ENCODE results near the gene OTOG.

Gene OTOG

GRCh38 chr11:17568944-17569343 is 21.9 kb downstream of the OTOG start:
- Mint-ChIP-seq H3K4me3 (no peak overlapping the region), H3K9me3 (no peaks in the 10 kb centered on the region), H3K36me3 (ENCODE audit: low read depth) (no peaks in the 10 kb centered on the region), H3K4me1 (ENCODE audit: low read depth) (peaks cover 6% of the 10 kb centered on the region), H3K27me3 (no peaks in the 10 kb centered on the region), H3K27ac (no peak overlapping the region)
- intact Hi-C loops (cut with micrococcal nuclease) = no loop called here

GRCh38 chr11:17570034-17570433 is 23.0 kb downstream of the OTOG start:
- no peaks in the 10 kb centered on the region for H3K27me3 Mint-ChIP-seq
- intact Hi-C loops (cut with micrococcal nuclease) = no loop called here
- H3K4me1 Mint-ChIP-seq (ENCODE audit: low read depth) = peaks cover 6% of the 10 kb centered on the region
- H3K4me3 Mint-ChIP-seq = no peak overlapping the region
- H3K27ac Mint-ChIP-seq = no peak overlapping the region
- H3K9me3 Mint-ChIP-seq = no peaks in the 10 kb centered on the region
- no peaks in the 10 kb centered on the region for H3K36me3 Mint-ChIP-seq (ENCODE audit: low read depth)

- Mint-ChIP-seq H3K4me3 (no peak overlapping the region), H3K27ac (no peak overlapping the region), H3K9me3 (no peaks in the 10 kb centered on the region), H3K36me3 (ENCODE audit: low read depth) (no peaks in the 10 kb centered on the region), H3K4me1 (ENCODE audit: low read depth) (peaks cover 6% of the 10 kb centered on the region), H3K27me3 (no peaks in the 10 kb centered on the region)
- intact Hi-C loops (cut with micrococcal nuclease) = no loop called here
These were observed 24.6 kb downstream of the OTOG start for GRCh38 chr11:17571431-17572358.

GRCh38 chr11:17572359-17572690 is 25.3 kb downstream of the OTOG start:
- H3K9me3 Mint-ChIP-seq = no peaks in the 10 kb centered on the region
- no peak overlapping the region for H3K27ac Mint-ChIP-seq
- no peaks in the 10 kb centered on the region for H3K36me3 Mint-ChIP-seq (ENCODE audit: low read depth)
- no peak overlapping the region for H3K4me3 Mint-ChIP-seq
- intact Hi-C loops (cut with micrococcal nuclease) = no loop called here
- no peaks in the 10 kb centered on the region for H3K27me3 Mint-ChIP-seq
- H3K4me1 Mint-ChIP-seq (ENCODE audit: low read depth) = peaks cover 6% of the 10 kb centered on the region

GRCh38 chr11:17572791-17573460 is 25.9 kb downstream of the OTOG start:
- intact Hi-C loops (cut with micrococcal nuclease) = no loop called here
- H3K4me3 Mint-ChIP-seq = no peak overlapping the region
- no peaks in the 10 kb centered on the region for H3K9me3 Mint-ChIP-seq
- no peak overlapping the region for H3K27ac Mint-ChIP-seq
- H3K27me3 Mint-ChIP-seq = no peaks in the 10 kb centered on the region
- no peaks in the 10 kb centered on the region for H3K36me3 Mint-ChIP-seq (ENCODE audit: low read depth)
- H3K4me1 Mint-ChIP-seq (ENCODE audit: low read depth) = peaks cover 6% of the 10 kb centered on the region

GRCh38 chr11:17573526-17573925 is 26.5 kb downstream of the OTOG start:
- no peaks in the 10 kb centered on the region for H3K9me3 Mint-ChIP-seq
- H3K36me3 Mint-ChIP-seq (ENCODE audit: low read depth) = no peaks in the 10 kb centered on the region
- H3K27ac Mint-ChIP-seq = no peak overlapping the region
- H3K4me3 Mint-ChIP-seq = no peak overlapping the region
- H3K4me1 Mint-ChIP-seq (ENCODE audit: low read depth) = peaks cover 6% of the 10 kb centered on the region
- intact Hi-C loops (cut with micrococcal nuclease) = no loop called here
- peaks cover 3% of the 10 kb centered on the region for H3K27me3 Mint-ChIP-seq

- H3K4me3 Mint-ChIP-seq = no peak overlapping the region
- no peak overlapping the region for H3K27ac Mint-ChIP-seq
- no peaks in the 10 kb centered on the region for H3K9me3 Mint-ChIP-seq
- peaks cover 6% of the 10 kb centered on the region for H3K4me1 Mint-ChIP-seq (ENCODE audit: low read depth)
- intact Hi-C loops (cut with micrococcal nuclease) = no loop called here
- H3K27me3 Mint-ChIP-seq = peaks cover 3% of the 10 kb centered on the region
- no peaks in the 10 kb centered on the region for H3K36me3 Mint-ChIP-seq (ENCODE audit: low read depth)
These were observed 27.4 kb downstream of the OTOG start for GRCh38 chr11:17574141-17575091.

GRCh38 chr11:17575431-17576425 is 28.7 kb downstream of the OTOG start:
- Mint-ChIP-seq H3K36me3 (ENCODE audit: low read depth) (no peaks in the 10 kb centered on the region), H3K9me3 (no peaks in the 10 kb centered on the region), H3K27ac (no peak overlapping the region), H3K4me3 (no peak overlapping the region), H3K4me1 (ENCODE audit: low read depth) (peaks cover 6% of the 10 kb centered on the region), H3K27me3 (peaks cover 5% of the 10 kb centered on the region)
- intact Hi-C loops (cut with micrococcal nuclease) = no loop called here

GRCh38 chr11:17578296-17578695 is 31.2 kb downstream of the OTOG start:
- Mint-ChIP-seq H3K4me1 (ENCODE audit: low read depth) (no peaks in the 10 kb centered on the region), H3K36me3 (ENCODE audit: low read depth) (no peaks in the 10 kb centered on the region), H3K9me3 (no peaks in the 10 kb centered on the region), H3K27me3 (peaks cover 6% of the 10 kb centered on the region), H3K4me3 (no peak overlapping the region), H3K27ac (no peak overlapping the region)
- intact Hi-C loops (cut with micrococcal nuclease) = no loop called here

GRCh38 chr11:17578958-17579357 is 31.9 kb downstream of the OTOG start:
- no peaks in the 10 kb centered on the region for H3K4me1 Mint-ChIP-seq (ENCODE audit: low read depth)
- H3K36me3 Mint-ChIP-seq (ENCODE audit: low read depth) = no peaks in the 10 kb centered on the region
- no peak overlapping the region for H3K27ac Mint-ChIP-seq
- H3K27me3 Mint-ChIP-seq = peaks cover 6% of the 10 kb centered on the region
- intact Hi-C loops (cut with micrococcal nuclease) = no loop called here
- H3K9me3 Mint-ChIP-seq = no peaks in the 10 kb centered on the region
- no peak overlapping the region for H3K4me3 Mint-ChIP-seq

GRCh38 chr11:17579451-17579850 is 32.4 kb downstream of the OTOG start:
- Mint-ChIP-seq H3K9me3 (no peaks in the 10 kb centered on the region), H3K27ac (no peak overlapping the region), H3K27me3 (peaks cover 6% of the 10 kb centered on the region), H3K36me3 (ENCODE audit: low read depth) (no peaks in the 10 kb centered on the region), H3K4me3 (no peak overlapping the region), H3K4me1 (ENCODE audit: low read depth) (no peaks in the 10 kb centered on the region)
- intact Hi-C loops (cut with micrococcal nuclease) = no loop called here

GRCh38 chr11:17580271-17580670 is 33.2 kb downstream of the OTOG start:
- Mint-ChIP-seq H3K27ac (no peak overlapping the region), H3K36me3 (ENCODE audit: low read depth) (no peaks in the 10 kb centered on the region), H3K4me3 (no peak overlapping the region), H3K27me3 (peaks cover 6% of the 10 kb centered on the region), H3K9me3 (no peaks in the 10 kb centered on the region), H3K4me1 (ENCODE audit: low read depth) (no peaks in the 10 kb centered on the region)
- intact Hi-C loops (cut with micrococcal nuclease) = no loop called here
